GM06990 (cell line): ENCODE measurements around the gene MTTP.

ENCODE experiments used
- DNase-seq: peaks from one replicate; pipeline ENCODE4 v3.0.0-alpha.2; 2011; ENCODE audit not compliant: insufficient read length; ENCODE audit errors: extremely low read depth
- H3K27me3 ChIP-seq: replicated peaks from 2 replicates; pipeline ENCODE4 v1.6.0; 2011; ENCODE audit warnings: low read length; ENCODE audit not compliant: control insufficient read depth, insufficient read depth
- H3K36me3 ChIP-seq: 2 replicates; pipeline ENCODE4 v1.5.1; 2011; ENCODE audit warnings: low read length; ENCODE audit not compliant: control insufficient read depth, insufficient read depth
- H3K4me3 ChIP-seq: replicated peaks from 2 replicates; pipeline ENCODE4 v1.5.1; 2011; ENCODE audit warnings: low read depth, mild to moderate bottlenecking, control low read depth, low read length
- TF ChIP-seq, protein P1 (sequence below): IDR thresholded peaks from 2 replicates; pipeline ENCODE4 v1.5.1; 2011; ENCODE audit warnings: low read length, control low read depth, mild to moderate bottlenecking, inconsistent platforms; ENCODE audit not compliant: insufficient read depth, poor library complexity, severe bottlenecking

MTTP gene

DNA sequence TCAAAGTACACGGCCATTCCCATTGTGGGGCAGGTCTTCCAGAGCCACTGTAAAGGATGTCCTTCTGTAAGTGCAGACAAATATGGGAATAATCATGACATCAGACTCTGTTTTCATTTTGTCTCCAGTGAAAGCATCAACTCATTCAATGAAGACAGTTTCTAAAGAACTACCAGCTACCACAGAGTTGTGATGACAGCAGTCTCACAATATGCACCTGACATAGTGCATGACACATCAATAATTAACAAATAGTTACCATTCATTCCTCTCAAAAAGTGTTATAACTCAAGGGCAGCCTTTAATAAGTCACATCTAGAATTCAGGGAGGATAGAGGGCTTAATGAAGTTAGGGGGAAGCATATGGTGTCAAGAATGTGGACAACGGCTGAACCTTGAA lies 20.2 kb downstream of the MTTP start:
- TF ChIP-seq, protein P1, sequence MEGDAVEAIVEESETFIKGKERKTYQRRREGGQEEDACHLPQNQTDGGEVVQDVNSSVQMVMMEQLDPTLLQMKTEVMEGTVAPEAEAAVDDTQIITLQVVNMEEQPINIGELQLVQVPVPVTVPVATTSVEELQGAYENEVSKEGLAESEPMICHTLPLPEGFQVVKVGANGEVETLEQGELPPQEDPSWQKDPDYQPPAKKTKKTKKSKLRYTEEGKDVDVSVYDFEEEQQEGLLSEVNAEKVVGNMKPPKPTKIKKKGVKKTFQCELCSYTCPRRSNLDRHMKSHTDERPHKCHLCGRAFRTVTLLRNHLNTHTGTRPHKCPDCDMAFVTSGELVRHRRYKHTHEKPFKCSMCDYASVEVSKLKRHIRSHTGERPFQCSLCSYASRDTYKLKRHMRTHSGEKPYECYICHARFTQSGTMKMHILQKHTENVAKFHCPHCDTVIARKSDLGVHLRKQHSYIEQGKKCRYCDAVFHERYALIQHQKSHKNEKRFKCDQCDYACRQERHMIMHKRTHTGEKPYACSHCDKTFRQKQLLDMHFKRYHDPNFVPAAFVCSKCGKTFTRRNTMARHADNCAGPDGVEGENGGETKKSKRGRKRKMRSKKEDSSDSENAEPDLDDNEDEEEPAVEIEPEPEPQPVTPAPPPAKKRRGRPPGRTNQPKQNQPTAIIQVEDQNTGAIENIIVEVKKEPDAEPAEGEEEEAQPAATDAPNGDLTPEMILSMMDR, result no peak
- DNase-seq, result no peak
- Histone ChIP-seq H3K36me3 (no peaks in the 10 kb centered on the region), H3K4me3 (no peak overlapping the region), H3K27me3 (no peaks in the 10 kb centered on the region)

DNA sequence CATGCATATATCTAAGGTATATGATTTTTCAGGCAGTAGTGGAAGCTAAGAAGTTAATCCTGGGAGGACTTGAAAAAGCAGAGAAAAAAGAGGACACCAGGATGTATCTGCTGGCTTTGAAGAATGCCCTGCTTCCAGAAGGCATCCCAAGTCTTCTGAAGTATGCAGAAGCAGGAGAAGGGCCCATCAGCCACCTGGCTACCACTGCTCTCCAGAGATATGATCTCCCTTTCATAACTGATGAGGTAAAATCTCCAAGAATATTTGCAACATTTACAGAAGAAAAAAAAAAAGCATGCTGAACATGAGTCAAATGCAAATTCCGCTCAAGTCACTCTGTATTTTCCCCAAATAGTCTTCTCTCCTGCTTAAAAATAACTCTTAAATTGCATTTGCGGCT lies 32.1 kb downstream of the MTTP start:
- Histone ChIP-seq H3K4me3 (no peak overlapping the region), H3K36me3 (no peaks in the 10 kb centered on the region), H3K27me3 (no peaks in the 10 kb centered on the region)
- DNase-seq, result no peak
- TF ChIP-seq, protein P1, result no peak

DNA sequence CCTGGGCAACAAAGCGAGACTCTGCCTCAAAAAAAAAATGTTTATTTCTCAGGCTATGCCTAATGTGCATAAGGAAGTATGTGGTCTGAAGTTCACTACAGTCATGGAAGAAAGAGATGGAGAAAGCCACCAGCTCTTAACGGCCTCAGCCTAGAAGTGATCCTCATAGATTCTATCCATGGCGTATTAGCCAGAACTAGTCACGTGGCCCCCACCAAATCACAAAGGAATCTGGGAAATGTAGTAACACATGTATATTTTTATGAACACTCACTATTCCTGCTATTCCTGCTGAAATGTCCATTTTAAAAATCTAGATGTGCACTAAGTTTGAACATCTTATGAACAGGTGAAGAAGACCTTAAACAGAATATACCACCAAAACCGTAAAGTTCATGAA lies 33.8 kb downstream of the MTTP start:
- no peak overlapping the region for H3K4me3 ChIP-seq
- TF ChIP-seq, protein P1, result no peak
- no peaks in the 10 kb centered on the region for H3K36me3 ChIP-seq
- no peak for DNase-seq
- H3K27me3 ChIP-seq, result no peaks in the 10 kb centered on the region

DNA sequence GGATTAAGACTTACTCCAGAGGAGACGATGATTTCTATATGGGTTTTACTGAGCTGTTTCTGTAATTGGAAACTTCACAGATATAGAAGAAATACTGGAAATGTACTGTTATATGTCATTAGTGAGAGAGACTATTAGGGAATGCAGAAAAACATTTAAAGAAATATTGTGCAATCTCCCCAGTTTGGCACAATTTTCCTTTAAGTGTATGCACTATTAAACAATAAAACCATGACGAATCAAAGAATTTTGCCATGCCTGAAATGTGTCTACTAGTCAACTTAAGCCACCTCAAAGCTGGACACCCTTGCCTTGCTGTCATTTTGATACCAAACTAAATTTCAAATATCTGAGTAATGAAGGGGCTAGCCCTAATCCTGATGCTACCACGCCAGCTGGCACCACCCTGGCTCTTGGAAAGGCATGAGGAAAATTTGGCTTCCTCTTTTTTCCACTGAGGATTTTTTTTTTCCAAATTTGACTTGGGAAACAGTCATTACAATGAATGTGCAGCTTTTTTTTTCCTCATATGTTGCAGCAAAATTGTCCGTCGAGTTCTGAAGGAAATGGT lies 36.1 kb downstream of the MTTP start:
- no peak overlapping the region for H3K4me3 ChIP-seq
- DNase-seq, result no peak
- no peaks in the 10 kb centered on the region for H3K36me3 ChIP-seq
- TF ChIP-seq, protein P1, result no peak
- no peaks in the 10 kb centered on the region for H3K27me3 ChIP-seq

DNA sequence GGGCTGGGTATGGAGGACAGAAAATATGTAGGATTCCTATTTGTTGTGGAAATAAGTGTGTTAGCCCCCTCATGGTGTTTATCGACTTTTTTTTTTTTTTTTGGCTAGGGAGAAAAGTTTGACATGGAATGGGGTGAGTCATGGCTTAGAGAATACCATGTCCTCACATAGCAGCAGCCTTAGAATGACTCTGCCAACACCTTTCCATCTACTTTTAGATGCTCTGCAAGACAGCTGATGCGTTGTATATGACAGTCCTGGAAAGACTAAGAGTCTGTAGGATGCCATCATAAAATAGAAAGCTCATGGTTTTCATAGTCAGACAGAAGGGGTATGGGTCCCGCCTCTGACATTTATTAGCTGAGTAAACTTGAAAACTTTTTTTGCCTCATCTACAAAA lies 37.7 kb downstream of the MTTP start:
- TF ChIP-seq, protein P1, result no peak
- Histone ChIP-seq H3K36me3 (no peaks in the 10 kb centered on the region), H3K4me3 (no peak overlapping the region), H3K27me3 (no peaks in the 10 kb centered on the region)
- DNase-seq, result no peak

DNA sequence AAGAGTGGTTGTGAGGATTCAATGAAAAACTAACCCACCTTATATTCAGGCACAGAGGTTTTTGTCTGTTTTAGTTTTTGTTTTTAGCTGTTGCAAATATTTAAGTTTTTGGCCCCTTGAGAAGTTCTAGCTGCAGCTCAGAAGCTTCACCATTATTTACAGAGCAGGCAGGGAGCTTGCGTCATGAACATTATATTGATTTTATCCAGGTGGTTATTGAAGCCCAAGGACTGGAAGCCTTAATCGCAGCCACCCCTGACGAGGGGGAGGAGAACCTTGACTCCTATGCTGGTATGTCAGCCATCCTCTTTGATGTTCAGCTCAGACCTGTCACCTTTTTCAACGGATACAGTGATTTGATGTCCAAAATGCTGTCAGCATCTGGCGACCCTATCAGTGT lies 38.1 kb downstream of the MTTP start:
- no peaks in the 10 kb centered on the region for H3K27me3 ChIP-seq

More for the DNA sequence above, 38.1 kb downstream of the MTTP start:
- TF ChIP-seq, protein P1, result no peak
- no peaks in the 10 kb centered on the region for H3K36me3 ChIP-seq
- DNase-seq, result no peak
- no peak overlapping the region for H3K4me3 ChIP-seq
